WTC11 (cell line): ENCODE measurements around the gene HS1BP3. TPM values are rescaled to one million over a fixed set of nuclear protein-coding genes. Genes with fewer than 3 reads are reported as not detected.

Experiments
- ATAC-seq: fragments of 200-7000 bp; cut with Tn5 transposase; 2 replicates; pipeline ENCODE4 v1.10.0; 2021; ENCODE audit warnings: mild to moderate bottlenecking, moderate library complexity
- CTCF ChIA-PET: fragments of 300-600 bp; sonication (Branson Sonifier 250); formaldehyde crosslinking; loops from one replicate; lab custom pipeline; 2021; ENCODE audit warnings: antibody characterized with exemption; lab: Charles Lee
- POLR2A ChIA-PET: fragments of 350-600 bp; sonication (Branson Sonifier 250); formaldehyde crosslinking; loops from one replicate; lab custom pipeline; 2021; ENCODE audit warnings: antibody characterized with exemption; lab: Charles Lee
- DNase-seq: peaks from one replicate; pipeline ENCODE4 v3.0.0; 2021; ENCODE audit warnings: low spot score
- H3K27ac Mint-ChIP-seq: 2 replicates; pipeline ENCODE4 v1.8.0; 2021; ENCODE audit warnings: mixed read lengths
- H3K27me3 Mint-ChIP-seq: 2 replicates; pipeline ENCODE4 v1.8.0; 2021; ENCODE audit warnings: low read depth, mild to moderate bottlenecking, moderate library complexity, mixed read lengths
- H3K36me3 Mint-ChIP-seq: 2 replicates; pipeline ENCODE4 v1.8.0; 2021; ENCODE audit warnings: mixed read lengths
- H3K4me1 Mint-ChIP-seq: 2 replicates; pipeline ENCODE4 v1.8.0; 2022; ENCODE audit warnings: mixed read lengths
- H3K4me3 Mint-ChIP-seq: 2 replicates; pipeline ENCODE4 v1.8.0; 2021; ENCODE audit warnings: mild to moderate bottlenecking, moderate library complexity, mixed read lengths
- H3K9me3 Mint-ChIP-seq: 2 replicates; pipeline ENCODE4 v1.8.0; 2021; ENCODE audit warnings: mixed read lengths
- AFF4 ChIP-seq: sonication (generic); formaldehyde crosslinking; IDR thresholded peaks from 2 replicates; pipeline ENCODE4 v1.8.1; 2023; ENCODE audit warnings: mild to moderate bottlenecking, missing genetic modification reagents, borderline replicate concordance
- CREM ChIP-seq: sonication (generic); formaldehyde crosslinking; IDR thresholded peaks from 2 replicates; pipeline ENCODE4 v1.8.1; 2022; ENCODE audit warnings: mild to moderate bottlenecking, missing genetic modification reagents, moderate library complexity
- ETV6 ChIP-seq: sonication (generic); formaldehyde crosslinking; IDR thresholded peaks from 2 replicates; pipeline ENCODE4 v1.8.1; 2022; ENCODE audit warnings: mild to moderate bottlenecking, missing genetic modification reagents
- GABPB1 ChIP-seq: sonication (generic); formaldehyde crosslinking; IDR thresholded peaks from 2 replicates; pipeline ENCODE4 v1.8.1; 2023; ENCODE audit warnings: mild to moderate bottlenecking, missing genetic modification reagents
- HMGXB4 ChIP-seq: sonication (generic); formaldehyde crosslinking; IDR thresholded peaks from 2 replicates; pipeline ENCODE4 v1.8.1; 2023; ENCODE audit warnings: mild to moderate bottlenecking, moderate library complexity, missing genetic modification reagents
- IRF1 ChIP-seq: sonication (generic); formaldehyde crosslinking; IDR thresholded peaks from 2 replicates; pipeline ENCODE4 v1.8.0; 2023; ENCODE audit warnings: missing genetic modification reagents
- IRF2 ChIP-seq: sonication (generic); formaldehyde crosslinking; IDR thresholded peaks from 2 replicates; pipeline ENCODE4 v1.8.0; 2022; ENCODE audit warnings: low read depth, missing genetic modification reagents, borderline replicate concordance
- KAT7 ChIP-seq: sonication (generic); formaldehyde crosslinking; IDR thresholded peaks from 2 replicates; pipeline ENCODE4 v1.8.1; 2023; ENCODE audit warnings: missing genetic modification reagents, mild to moderate bottlenecking, borderline replicate concordance
- MLX ChIP-seq: sonication (generic); formaldehyde crosslinking; IDR thresholded peaks from 2 replicates; pipeline ENCODE4 v1.8.1; 2023; ENCODE audit warnings: mild to moderate bottlenecking, missing genetic modification reagents, moderate library complexity
- NFE2L1 ChIP-seq: sonication (generic); formaldehyde crosslinking; IDR thresholded peaks from 2 replicates; pipeline ENCODE4 v1.8.1; 2023; ENCODE audit warnings: missing genetic modification reagents
- NFYB ChIP-seq: sonication (generic); formaldehyde crosslinking; conservative IDR thresholded peaks from 2 replicates; pipeline ENCODE4 v1.8.0; 2022; ENCODE audit warnings: low read depth, missing genetic modification reagents
- RORB ChIP-seq: fragments of 250-450 bp; sonication (Bioruptor Pico); IDR thresholded peaks from 2 replicates; pipeline ENCODE4 v1.9.0; 2021; ENCODE audit warnings: mild to moderate bottlenecking
- SMAD3 ChIP-seq: sonication (generic); formaldehyde crosslinking; IDR thresholded peaks from 2 replicates; pipeline ENCODE4 v1.8.0; 2022; ENCODE audit warnings: missing genetic modification reagents, mild to moderate bottlenecking, borderline replicate concordance
- SOX15 ChIP-seq: fragments of 250-450 bp; sonication (Bioruptor Pico); IDR thresholded peaks from 2 replicates; pipeline ENCODE4 v1.9.0; 2021; ENCODE audit warnings: mild to moderate bottlenecking
- TEAD1 ChIP-seq: sonication (generic); formaldehyde crosslinking; IDR thresholded peaks from 2 replicates; pipeline ENCODE4 v1.8.0; 2022; ENCODE audit warnings: mild to moderate bottlenecking, missing genetic modification reagents
- TEAD4 ChIP-seq: sonication (generic); formaldehyde crosslinking; IDR thresholded peaks from 2 replicates; pipeline ENCODE4 v1.8.0; 2022; ENCODE audit warnings: mild to moderate bottlenecking, missing genetic modification reagents
- USF1 ChIP-seq: sonication (generic); formaldehyde crosslinking; IDR thresholded peaks from 2 replicates; pipeline ENCODE4 v1.8.0; 2022; ENCODE audit warnings: mild to moderate bottlenecking, missing genetic modification reagents
- ZBTB21 ChIP-seq: sonication (generic); formaldehyde crosslinking; IDR thresholded peaks from 2 replicates; pipeline ENCODE4 v1.8.1; 2023; ENCODE audit warnings: mild to moderate bottlenecking, missing genetic modification reagents, borderline replicate concordance
- ZNF138 ChIP-seq: sonication (generic); formaldehyde crosslinking; conservative IDR thresholded peaks from 2 replicates; pipeline ENCODE4 v1.8.1; 2022; ENCODE audit warnings: mild to moderate bottlenecking, moderate library complexity, missing genetic modification reagents
- ZNF396 ChIP-seq: fragments of 250-450 bp; sonication (Bioruptor Pico); IDR thresholded peaks from 2 replicates; pipeline ENCODE4 v1.8.0; 2021; ENCODE audit warnings: mild to moderate bottlenecking, moderate library complexity, borderline replicate concordance
- ZNF423 ChIP-seq: fragments of 250-450 bp; sonication (Bioruptor Pico); IDR thresholded peaks from 2 replicates; pipeline ENCODE4 v2.1.2; 2022; ENCODE audit warnings: mild to moderate bottlenecking, moderate library complexity
- total RNA-seq: library from RNA; stranded (reverse); gene quantifications from 3 replicates; pipeline ENCODE4 v1.2.3, GENCODE V29; 2021

The HS1BP3 gene
- total RNA-seq, 1 experiment from 2014 or later: 17.9 TPM

GRCh38 chr2:20579866-20580265, 71.0 kb downstream of the HS1BP3 start:
- ChIA-PET CTCF (no interaction called here), POLR2A (interaction anchor here (2.9 kb wide), 1 partner anchor 133 kb away, joined by 11 read pairs; the partner anchor contains the start of gene RHOB)
- ATAC-seq (no peak), DNase-seq (no peak)
- Mint-ChIP-seq H3K4me1 (peaks cover 15% of the 10 kb centered on the region), H3K27me3 (peaks cover 3% of the 10 kb centered on the region), H3K9me3 (peaks cover 6% of the 10 kb centered on the region; the same call in 1 of the 2 replicates), H3K36me3 (no peaks in the 10 kb centered on the region), H3K4me3 (no peak overlapping the region), H3K27ac (peak overlapping the region; percentile 68; the same call in 1 of the 2 replicates)
- no peak for TF ChIP-seq IRF1
- TF ChIP-seq SMAD3 (CRISPR knock-in tag): no peak
- TF ChIP-seq HMGXB4: no peak
- TF ChIP-seq USF1 (CRISPR knock-in tag): no peak
- TF ChIP-seq TEAD4 (CRISPR knock-in tag): no peak
- TF ChIP-seq TEAD1 (CRISPR knock-in tag): no peak
- TF ChIP-seq SOX15: no peak
- TF ChIP-seq ZNF423: no peak
- TF ChIP-seq RORB (CRISPR knock-in tag): no peak
- TF ChIP-seq ETV6 (CRISPR knock-in tag): no peak
- no peak for TF ChIP-seq KAT7
- no peak for TF ChIP-seq AFF4 (CRISPR knock-in tag)
- no peak for TF ChIP-seq ZNF138 (CRISPR knock-in tag)
- no peak for TF ChIP-seq MLX (CRISPR knock-in tag)
- no peak for TF ChIP-seq ZNF396 (CRISPR knock-in tag)
- TF ChIP-seq IRF2 (CRISPR knock-in tag): no peak
- no peak for TF ChIP-seq ZBTB21 (CRISPR knock-in tag)

GRCh38 chr2:20578895-20579825, 71.7 kb downstream of the HS1BP3 start:
- DNase-seq (no peak), ATAC-seq (peak; percentile 55)
- H3K27me3 Mint-ChIP-seq: peaks cover 3% of the 10 kb centered on the region
- ChIA-PET POLR2A (interaction anchor here (2.9 kb wide), 1 partner anchor 132 kb away, joined by 11 read pairs; the partner anchor contains the start of gene RHOB), CTCF (no interaction called here)
- TF ChIP-seq GABPB1 (CRISPR knock-in tag) (peak; percentile 89), NFE2L1 (CRISPR knock-in tag) (0 out of 2 replicates have a peak, but pooled peaks have one; percentile 24), CREM (CRISPR knock-in tag) (no peak), NFYB (no peak)
- no peak overlapping the region for H3K4me3 Mint-ChIP-seq
- no peaks in the 10 kb centered on the region for H3K36me3 Mint-ChIP-seq
- H3K4me1 Mint-ChIP-seq: peaks cover 8% of the 10 kb centered on the region
- peaks cover 6% of the 10 kb centered on the region; the same call in 1 of the 2 replicates for H3K9me3 Mint-ChIP-seq
- no peak overlapping the region for H3K27ac Mint-ChIP-seq
